ENCODE results near the gene OGFOD3.
"Not testable (repeated sequence)": the region's sequence is repeated elsewhere in the genome, so short reads cannot be mapped to it uniquely, and the experiment has no call there.

Gene OGFOD3

DNA sequence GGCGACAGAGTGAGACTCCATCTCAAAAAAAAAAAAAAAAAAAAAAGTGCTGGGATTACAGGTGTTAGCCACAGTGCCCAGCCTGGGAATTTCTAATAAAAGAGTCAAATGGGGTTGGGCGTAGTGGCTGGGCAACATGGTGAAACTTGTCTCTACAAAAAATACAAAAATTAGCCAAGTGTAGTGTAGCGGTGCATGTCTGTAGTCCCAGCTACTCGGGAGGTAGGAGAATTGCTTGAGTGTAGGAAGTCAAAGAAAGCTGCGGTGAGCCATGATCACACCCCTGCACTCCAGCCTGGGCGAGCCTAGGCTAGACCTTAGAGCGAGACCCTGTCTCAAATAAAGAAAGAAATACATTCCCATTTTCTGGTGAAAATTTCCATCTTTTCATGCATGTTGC lies 49.2 kb downstream of the OGFOD3 start:
- no peak overlapping the region for H3K4me3 ChIP-seq (ENCODE audit: low read depth, low read length)
- DNase-seq (ENCODE audit: low read depth) = no peak
- TF ChIP-seq, protein P1, sequence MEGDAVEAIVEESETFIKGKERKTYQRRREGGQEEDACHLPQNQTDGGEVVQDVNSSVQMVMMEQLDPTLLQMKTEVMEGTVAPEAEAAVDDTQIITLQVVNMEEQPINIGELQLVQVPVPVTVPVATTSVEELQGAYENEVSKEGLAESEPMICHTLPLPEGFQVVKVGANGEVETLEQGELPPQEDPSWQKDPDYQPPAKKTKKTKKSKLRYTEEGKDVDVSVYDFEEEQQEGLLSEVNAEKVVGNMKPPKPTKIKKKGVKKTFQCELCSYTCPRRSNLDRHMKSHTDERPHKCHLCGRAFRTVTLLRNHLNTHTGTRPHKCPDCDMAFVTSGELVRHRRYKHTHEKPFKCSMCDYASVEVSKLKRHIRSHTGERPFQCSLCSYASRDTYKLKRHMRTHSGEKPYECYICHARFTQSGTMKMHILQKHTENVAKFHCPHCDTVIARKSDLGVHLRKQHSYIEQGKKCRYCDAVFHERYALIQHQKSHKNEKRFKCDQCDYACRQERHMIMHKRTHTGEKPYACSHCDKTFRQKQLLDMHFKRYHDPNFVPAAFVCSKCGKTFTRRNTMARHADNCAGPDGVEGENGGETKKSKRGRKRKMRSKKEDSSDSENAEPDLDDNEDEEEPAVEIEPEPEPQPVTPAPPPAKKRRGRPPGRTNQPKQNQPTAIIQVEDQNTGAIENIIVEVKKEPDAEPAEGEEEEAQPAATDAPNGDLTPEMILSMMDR (IDR thresholded peaks at IDR 0.05; ENCODE audit: low read depth, low read length, missing control alignments) = no peak
- in situ Hi-C loops (cut with HindIII; ENCODE audit: low sequenced_read_pairs) = no loop called here

DNA sequence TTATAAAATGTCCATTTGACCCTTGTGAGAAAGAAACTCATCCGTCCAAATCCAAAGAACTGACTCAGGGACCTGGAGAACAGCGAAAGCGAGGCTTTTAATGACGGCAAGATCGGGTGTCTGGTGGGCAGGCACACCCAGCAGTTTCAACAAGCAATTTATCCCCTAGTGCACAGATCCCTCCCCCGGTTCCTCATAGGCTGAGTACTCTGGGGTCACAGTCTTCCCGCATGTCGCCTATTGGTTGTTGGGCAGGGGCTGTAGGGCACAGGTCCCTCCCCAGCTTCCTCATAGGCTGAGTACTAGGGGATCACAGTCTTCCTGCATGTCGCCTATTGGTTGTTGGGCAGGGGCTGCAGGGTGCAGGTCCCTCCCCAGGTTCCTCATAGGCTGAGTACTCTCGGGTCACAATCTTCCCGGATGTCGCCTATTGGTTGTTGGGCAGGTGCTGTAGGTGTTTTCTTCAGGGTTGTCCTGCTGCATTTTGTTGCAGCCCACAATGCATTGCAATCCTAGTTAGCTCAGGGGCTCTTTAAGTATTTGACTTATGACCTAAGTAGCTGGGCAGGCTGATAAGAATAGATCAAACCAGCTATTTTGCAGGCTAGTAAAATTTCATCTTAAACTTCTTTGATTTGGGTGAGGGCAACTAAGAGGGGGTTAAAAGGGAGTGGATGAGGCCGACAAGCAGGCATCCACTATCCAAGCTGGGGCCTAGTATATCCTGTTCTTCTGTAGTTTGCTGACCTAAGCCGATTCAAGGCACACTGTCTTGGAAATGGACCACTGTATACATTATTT lies 50.5 kb downstream of the OGFOD3 start:
- H3K4me3 ChIP-seq (ENCODE audit: low read depth, low read length) = no peak overlapping the region
- TF ChIP-seq, protein P1 (IDR thresholded peaks at IDR 0.05; ENCODE audit: low read depth, low read length, missing control alignments) = no peak
- no peak for DNase-seq (ENCODE audit: low read depth)
- in situ Hi-C loops (cut with HindIII; ENCODE audit: low sequenced_read_pairs) = no loop called here

DNA sequence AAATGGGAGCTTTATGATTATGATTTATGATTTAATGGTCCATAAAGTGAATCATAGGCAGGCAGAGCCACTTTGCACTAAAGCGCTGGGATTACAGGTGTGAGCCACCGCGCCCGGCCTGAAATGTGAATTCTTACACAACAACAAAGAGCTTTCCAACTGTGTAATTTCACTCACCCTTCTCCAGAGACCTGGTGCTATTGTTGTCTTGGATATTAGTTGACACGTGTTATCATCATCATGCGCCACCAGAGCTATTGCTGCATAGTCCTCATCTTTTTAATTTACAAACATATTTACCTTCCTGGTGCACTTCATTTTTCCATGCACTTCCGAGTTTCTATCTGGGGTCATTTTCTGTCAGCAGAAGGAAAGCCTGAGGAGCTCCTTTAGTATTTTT lies 51.6 kb downstream of the OGFOD3 start:
- DNase-seq (ENCODE audit: low read depth) = no peak
- no peak overlapping the region for H3K4me3 ChIP-seq (ENCODE audit: low read depth, low read length)
- in situ Hi-C loops (cut with HindIII; ENCODE audit: low sequenced_read_pairs) = no loop called here
- TF ChIP-seq, protein P1 (IDR thresholded peaks at IDR 0.05; ENCODE audit: low read depth, low read length, missing control alignments) = no peak

DNA sequence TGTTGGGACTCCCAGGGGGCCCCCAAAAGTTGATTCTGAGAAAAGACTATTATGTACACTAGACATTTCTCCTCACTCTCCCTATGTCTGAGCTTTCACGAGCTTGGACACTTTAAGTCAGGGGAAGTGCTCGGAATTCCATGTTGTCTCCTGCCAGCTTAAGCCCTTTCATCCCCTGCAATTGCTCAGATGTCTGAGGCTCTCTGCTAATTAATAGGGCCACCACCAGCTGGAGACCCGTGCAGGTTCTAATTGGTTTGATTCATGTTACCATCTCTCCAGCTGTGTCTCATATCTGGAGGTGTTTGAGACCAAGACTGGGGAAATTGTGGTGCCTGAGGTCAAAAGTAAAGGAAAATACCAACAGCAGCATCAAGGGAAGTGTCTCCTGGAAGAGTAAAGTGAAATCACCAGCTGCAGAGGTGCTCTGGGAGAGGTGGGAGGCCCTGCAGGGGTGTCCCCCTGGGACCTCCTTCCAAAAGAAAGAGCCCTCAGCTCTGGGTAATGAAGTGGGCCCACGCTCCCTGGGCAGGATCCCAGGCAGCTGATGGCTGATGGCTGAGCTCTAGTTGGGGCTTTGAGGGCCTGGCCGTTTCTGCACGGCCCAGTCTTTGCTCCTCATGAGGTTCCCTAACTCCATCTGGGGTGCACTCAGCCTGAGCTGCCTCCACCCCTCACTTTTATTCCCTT lies 52.6 kb downstream of the OGFOD3 start:
- in situ Hi-C loops (cut with HindIII; ENCODE audit: low sequenced_read_pairs) = no loop called here
- TF ChIP-seq, protein P1 (IDR thresholded peaks at IDR 0.05; ENCODE audit: low read depth, low read length, missing control alignments) = no peak
- no peak overlapping the region for H3K4me3 ChIP-seq (ENCODE audit: low read depth, low read length)
- no peak for DNase-seq (ENCODE audit: low read depth)

DNA sequence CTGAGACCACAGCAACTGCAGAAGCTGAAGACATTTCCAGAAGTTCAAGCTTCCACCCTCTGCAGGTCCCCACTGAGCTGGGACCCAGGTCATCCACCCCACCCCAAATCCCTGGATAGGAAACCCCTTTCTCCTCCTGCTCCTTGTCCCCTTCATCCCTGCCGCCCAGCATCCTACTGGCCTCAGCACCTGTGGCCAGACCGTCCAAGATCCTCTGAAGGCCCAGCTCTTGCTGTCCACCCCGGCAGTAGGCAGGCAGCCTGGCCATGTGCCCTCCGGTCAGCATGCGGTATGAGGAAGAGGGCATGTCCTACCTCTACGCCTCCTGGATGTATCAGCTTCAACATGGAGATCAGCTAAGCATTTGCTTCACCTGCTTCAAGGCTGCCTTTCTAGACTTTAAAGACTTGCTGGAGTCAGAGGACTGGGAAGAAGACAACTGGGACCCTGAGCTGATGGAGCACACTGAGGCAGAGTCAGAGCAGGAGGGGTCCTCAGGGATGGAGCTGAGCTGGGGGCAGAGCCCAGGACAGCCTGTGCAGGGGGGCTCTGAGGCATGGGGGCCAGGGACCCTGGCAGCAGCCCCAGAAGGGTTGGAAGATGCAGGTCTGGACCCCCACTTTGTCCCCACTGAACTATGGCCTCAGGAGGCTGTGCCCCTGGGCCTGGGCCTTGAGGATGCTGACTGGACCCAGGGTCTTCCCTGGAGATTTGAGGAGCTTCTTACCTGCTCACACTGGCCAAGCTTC lies 56.3 kb downstream of the OGFOD3 start:
- H3K4me3 ChIP-seq (ENCODE audit: low read depth, low read length) = no peak overlapping the region
- no peak for DNase-seq (ENCODE audit: low read depth)
- TF ChIP-seq, protein P1 (IDR thresholded peaks at IDR 0.05; ENCODE audit: low read depth, low read length, missing control alignments) = no peak
- in situ Hi-C loops (cut with HindIII; ENCODE audit: low sequenced_read_pairs) = loop anchor here (5.0 kb wide), 1 partner anchor 55 kb away; the partner anchor contains the start of genes HEXD and OGFOD3

DNA sequence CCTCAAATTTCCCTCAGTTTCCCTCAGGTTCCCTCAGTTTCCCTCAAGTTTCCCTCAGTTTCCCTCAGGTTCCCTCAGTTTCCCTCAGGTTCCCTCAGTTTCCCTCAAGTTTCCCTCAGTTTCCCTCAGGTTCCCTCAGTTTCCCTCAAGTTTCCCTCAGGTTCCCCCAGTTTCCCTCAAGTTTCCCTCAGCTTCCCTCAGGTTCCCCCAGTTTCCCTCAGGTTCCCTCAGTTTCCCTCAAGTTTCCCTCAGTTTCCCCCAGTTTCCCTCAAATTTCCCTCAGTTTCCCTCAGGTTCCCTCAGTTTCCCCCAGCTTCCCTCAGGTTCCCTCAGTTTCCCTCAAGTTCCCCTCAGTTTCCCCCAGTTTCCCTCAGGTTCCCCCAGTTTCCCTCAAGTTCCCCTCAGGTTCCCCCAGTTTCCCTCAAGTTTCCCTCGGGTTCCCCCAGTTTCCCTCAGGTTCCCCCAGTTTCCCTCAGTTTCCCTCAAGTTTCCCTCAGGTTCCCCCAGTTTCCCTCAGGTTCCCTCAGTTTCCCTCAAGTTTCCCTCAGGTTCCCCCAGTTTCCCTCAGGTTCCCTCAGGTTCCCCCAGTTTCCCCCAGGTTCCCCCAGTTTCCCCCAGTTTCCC lies 58.8 kb downstream of the OGFOD3 start:
- H3K4me3 ChIP-seq (ENCODE audit: low read depth, low read length); DNase-seq (ENCODE audit: low read depth): not testable (repeated sequence)
- in situ Hi-C loops (cut with HindIII; ENCODE audit: low sequenced_read_pairs) = loop anchor here (5.0 kb wide), 1 partner anchor 58 kb away; the partner anchor contains the start of genes HEXD and OGFOD3
